ENCODE data around the gene LMOD2.

- no peak for TF ChIP-seq POLR2A (IDR thresholded peaks at IDR 0.05)
- TF ChIP-seq CTCF (IDR thresholded peaks at IDR 0.05) = no peak
Observed at GRCh38 chr7:123612024-123612423, 43.6 kb upstream of the LMOD2 start.

Data from adrenal gland (tissue), 5 donors.